ENCODE measurements around the gene TBC1D7. TPM values are rescaled to one million over a fixed set of nuclear protein-coding genes. Genes with fewer than 3 reads are reported as not detected.

The TBC1D7 gene
- polyA plus RNA-seq, 1 experiment: 18.6 TPM

GRCh38 chr6:13339863-13340630, 11.7 kb upstream of the TBC1D7 start:
- no peak for TF ChIP-seq CTCF (IDR thresholded peaks at IDR 0.05; ENCODE audit: insufficient read depth, low read depth, low read length)
- H3K27me3 ChIP-seq (ENCODE audit: control insufficient read depth, insufficient read depth, low read length): peaks cover 3% of the 10 kb centered on the region
- CTCF ChIA-PET: interaction anchor here (0.7 to 1.5 kb wide), 3 partner anchors 16 to 235 kb away, joined by 3 to 5 read pairs (median 3); partner anchors contain the start of gene SIRT5

GRCh38 chr6:13338038-13338437, 9.7 kb upstream of the TBC1D7 start:
- DNase-seq (ENCODE audit: low read depth): no peak
- no peak for TF ChIP-seq CTCF (IDR thresholded peaks at IDR 0.05; ENCODE audit: insufficient read depth, low read depth, low read length)
- POLR2A ChIA-PET: no interaction called here

More at GRCh38 chr6:13339863-13340630, 11.7 kb upstream of the TBC1D7 start:
- DNase-seq (ENCODE audit: low read depth): no peak
- POLR2A ChIA-PET: no interaction called here
- Histone ChIP-seq H3K36me3 (ENCODE audit: control insufficient read depth, insufficient read depth, low read length) (no peaks in the 10 kb centered on the region), H3K4me3 (ENCODE audit: low read depth, low read length) (no peak overlapping the region)

GRCh38 chr6:13336553-13336952, 8.2 kb upstream of the TBC1D7 start:
- Histone ChIP-seq H3K4me3 (ENCODE audit: low read depth, low read length) (no peak overlapping the region), H3K36me3 (ENCODE audit: control insufficient read depth, insufficient read depth, low read length) (no peaks in the 10 kb centered on the region), H3K27me3 (ENCODE audit: control insufficient read depth, insufficient read depth, low read length) (peaks cover 2% of the 10 kb centered on the region)
- TF ChIP-seq CTCF (IDR thresholded peaks at IDR 0.05; ENCODE audit: insufficient read depth, low read depth, low read length): peak; percentile 86
- CTCF ChIA-PET: interaction anchor here (1.4 to 2.2 kb wide), 5 partner anchors 19 to 279 kb away, joined by 3 to 14 read pairs (median 6); partner anchors contain the start of gene NOL7
- DNase-seq (ENCODE audit: low read depth): peak; percentile 85
- POLR2A ChIA-PET: no interaction called here

More at GRCh38 chr6:13338038-13338437, 9.7 kb upstream of the TBC1D7 start:
- Histone ChIP-seq H3K4me3 (ENCODE audit: low read depth, low read length) (no peak overlapping the region), H3K36me3 (ENCODE audit: control insufficient read depth, insufficient read depth, low read length) (no peaks in the 10 kb centered on the region), H3K27me3 (ENCODE audit: control insufficient read depth, insufficient read depth, low read length) (peaks cover 3% of the 10 kb centered on the region)
- CTCF ChIA-PET: interaction anchor here (0.8 to 2.2 kb wide), 9 partner anchors 11 to 278 kb away, joined by 3 to 14 read pairs (median 4); partner anchors contain the start of genes NOL7 and SIRT5

GRCh38 chr6:13334953-13335352, 6.6 kb upstream of the TBC1D7 start:
- TF ChIP-seq CTCF (IDR thresholded peaks at IDR 0.05; ENCODE audit: insufficient read depth, low read depth, low read length): no peak
- no peak for DNase-seq (ENCODE audit: low read depth)
- Histone ChIP-seq H3K4me3 (ENCODE audit: low read depth, low read length) (no peak overlapping the region), H3K36me3 (ENCODE audit: control insufficient read depth, insufficient read depth, low read length) (no peaks in the 10 kb centered on the region), H3K27me3 (ENCODE audit: control insufficient read depth, insufficient read depth, low read length) (no peaks in the 10 kb centered on the region; the same call in 1 of the 2 replicates)
- ChIA-PET POLR2A (no interaction called here), CTCF (interaction anchor here (1.1 to 8.5 kb wide), 7 partner anchors 20 to 423 kb away, joined by 3 to 147 read pairs (median 14); partner anchors contain the start of gene SIRT5)

- no peak overlapping the region for H3K4me3 ChIP-seq (ENCODE audit: low read depth, low read length)
- H3K36me3 ChIP-seq (ENCODE audit: control insufficient read depth, insufficient read depth, low read length): no peaks in the 10 kb centered on the region
- H3K27me3 ChIP-seq (ENCODE audit: control insufficient read depth, insufficient read depth, low read length): no peaks in the 10 kb centered on the region
- no peak for TF ChIP-seq CTCF (IDR thresholded peaks at IDR 0.05; ENCODE audit: insufficient read depth, low read depth, low read length)
- CTCF ChIA-PET: interaction anchor here (0.6 to 8.5 kb wide), 12 partner anchors 16 to 429 kb away, joined by 3 to 147 read pairs (median 4); no protein-coding TSS in a partner anchor
- POLR2A ChIA-PET: no interaction called here
- no peak for DNase-seq (ENCODE audit: low read depth)
Measured at GRCh38 chr6:13332349-13332706, 4.0 kb upstream of the TBC1D7 start.

Data from BJ (cell line).